PC-3 (cell line): ENCODE results near the gene CCDC192. TPM values are rescaled to one million over a fixed set of nuclear protein-coding genes. Genes with fewer than 3 reads are reported as not detected.

ENCODE experiments used
- ATAC-seq: fragments of 200-7000 bp; cut with Tn5 transposase; 2 replicates; pipeline ENCODE4 v1.9.1; 2020; ENCODE audit warnings: mild to moderate bottlenecking, moderate library complexity
- BruUV-seq: library from RNA; stranded (reverse); fragments of 400-500 nt; replicated peaks from 2 replicates; lab custom pipeline; 2021; lab: Mats Ljungman, UMichigan
- CTCF ChIA-PET: fragments of 300-600 bp; sonication (Branson Sonifier 250); formaldehyde crosslinking; loops from one replicate; lab custom pipeline; 2022; ENCODE audit warnings: antibody characterized with exemption; lab: Charles Lee
- POLR2A ChIA-PET: fragments of 300-600 bp; sonication (Branson Sonifier 250); formaldehyde crosslinking; loops from one replicate; lab custom pipeline; 2022; ENCODE audit warnings: antibody characterized with exemption; ENCODE audit not compliant: unreplicated experiment; lab: Charles Lee
- DNase-seq: peaks from one replicate; pipeline ENCODE4 v3.0.0-alpha.2; 2015
- H2AFZ ChIP-seq: fragments of 300-600 bp; sonication (generic); 2 replicates; pipeline ENCODE4 v1.6.0; 2016; ENCODE audit warnings: antibody characterized with exemption, low read length
- H3F3A ChIP-seq: fragments of 300-600 bp; sonication (generic); one replicate; pipeline ENCODE4 v1.6.0; 2017; ENCODE audit warnings: antibody characterized with exemption, low read length, control low read depth, mild to moderate bottlenecking; ENCODE audit not compliant: unreplicated experiment
- H3K27ac ChIP-seq: fragments of 300-600 bp; sonication (generic); 2 replicates; pipeline ENCODE4 v1.5.1; 2016; ENCODE audit warnings: mild to moderate bottlenecking, low read length
- H3K27me3 ChIP-seq: fragments of 300-600 bp; sonication (generic); 2 replicates; pipeline ENCODE4 v1.6.1; 2016; ENCODE audit warnings: low read length, mixed read lengths
- H3K36me3 ChIP-seq: fragments of 300-600 bp; sonication (generic); 2 replicates; pipeline ENCODE4 v1.6.1; 2016; ENCODE audit warnings: low read depth, mixed run types, low read length, mixed read lengths
- H3K4me1 ChIP-seq: fragments of 300-600 bp; sonication (generic); 2 replicates; pipeline ENCODE4 v1.5.1; 2016; ENCODE audit warnings: low read length; ENCODE audit not compliant: insufficient read depth
- H3K4me2 ChIP-seq: fragments of 300-600 bp; sonication (generic); 2 replicates; pipeline ENCODE4 v1.6.0; 2016; ENCODE audit warnings: low read length
- H3K4me3 ChIP-seq: fragments of 300-600 bp; sonication (generic); 2 replicates; pipeline ENCODE4 v1.5.1; 2016; ENCODE audit warnings: mild to moderate bottlenecking, low read length, mixed read lengths
- H3K79me2 ChIP-seq: fragments of 300-600 bp; sonication (generic); 2 replicates; pipeline ENCODE4 v1.6.1; 2017; ENCODE audit warnings: low read length, mixed read lengths
- H3K9ac ChIP-seq: fragments of 300-600 bp; sonication (generic); 2 replicates; pipeline ENCODE4 v1.6.0; 2016; ENCODE audit warnings: mild to moderate bottlenecking, low read length
- H3K9me2 ChIP-seq: fragments of 300-600 bp; sonication (generic); replicated peaks from 2 replicates; pipeline ENCODE4 v1.6.1; 2016; ENCODE audit warnings: mixed run types, low read length, mixed read lengths
- H3K9me3 ChIP-seq: fragments of 300-600 bp; sonication (generic); 2 replicates; pipeline ENCODE4 v1.6.1; 2016; ENCODE audit warnings: low read length, mixed read lengths
- H4K20me1 ChIP-seq: fragments of 300-600 bp; sonication (generic); 2 replicates; pipeline ENCODE4 v1.6.1; 2016; ENCODE audit warnings: low read length, mixed read lengths
- CTCF ChIP-seq: fragments of 300-600 bp; sonication (generic); conservative IDR thresholded peaks from 2 replicates; pipeline ENCODE4 v1.5.1; 2017; ENCODE audit warnings: antibody characterized with exemption, low read depth, mild to moderate bottlenecking, low read length
- EZH2 ChIP-seq: fragments of 300-600 bp; sonication (generic); IDR thresholded peaks from one replicate; pipeline ENCODE4 v1.6.1; 2017; ENCODE audit warnings: antibody characterized with exemption, mild to moderate bottlenecking, low read length; ENCODE audit not compliant: unreplicated experiment
- EZH2phosphoT487 ChIP-seq: fragments of 300-600 bp; sonication (generic); IDR thresholded peaks from 2 replicates; pipeline ENCODE4 v1.6.1; 2018; ENCODE audit warnings: mild to moderate bottlenecking, antibody characterized with exemption, low read length, borderline replicate concordance
- intact Hi-C: fragments of 100-400 bp; cut with micrococcal nuclease; formaldehyde crosslinking; loops from 2 replicates; pipeline ENCODE4 v1.9.0; 2023
- total RNA-seq: library from RNA; depleted of rRNA; stranded (reverse); fragments of >200 nt; gene quantifications from 2 replicates; pipeline ENCODE4 v1.2.3, GENCODE V29; 2014

CCDC192 gene
- total RNA-seq, 1 experiment from 2014 or later = not detected

GRCh38 chr5:127660047-127660733 lies 43.0 kb upstream of the CCDC192 start:
- BruUV-seq = no TSS peak
- Histone ChIP-seq H3K27ac (no peak overlapping the region), H4K20me1 (no peaks in the 10 kb centered on the region), H2AFZ (no peak overlapping the region), H3K79me2 (no peaks in the 10 kb centered on the region), H3K36me3 (no peaks in the 10 kb centered on the region), H3K4me2 (no peak overlapping the region), H3K4me3 (no peak overlapping the region), H3F3A (no peaks in the 10 kb centered on the region), H3K27me3 (peaks cover 93% of the 10 kb centered on the region), H3K4me1 (no peaks in the 10 kb centered on the region), H3K9me2 (no peaks in the 10 kb centered on the region), H3K9me3 (no peaks in the 10 kb centered on the region), H3K9ac (no peak overlapping the region)
- intact Hi-C loops = no loop called here
- no peak for TF ChIP-seq EZH2phosphoT487
- TF ChIP-seq CTCF = no peak
- TF ChIP-seq EZH2 = no peak
- ATAC-seq (no peak), DNase-seq (no peak)
- ChIA-PET POLR2A (no interaction called here), CTCF (no interaction called here)

- no peak overlapping the region for H3K27ac ChIP-seq
- no peak overlapping the region for H2AFZ ChIP-seq
- intact Hi-C loops = no loop called here
- H3K9me3 ChIP-seq = no peaks in the 10 kb centered on the region
- H3K4me1 ChIP-seq = no peaks in the 10 kb centered on the region
- no peak overlapping the region for H3K4me2 ChIP-seq
- no peaks in the 10 kb centered on the region for H3K79me2 ChIP-seq
- no TSS peak for BruUV-seq
- ChIA-PET POLR2A (no interaction called here), CTCF (no interaction called here)
- H3K36me3 ChIP-seq = no peaks in the 10 kb centered on the region
- no peak overlapping the region for H3K4me3 ChIP-seq
- H3K9me2 ChIP-seq = no peaks in the 10 kb centered on the region
- no peak for DNase-seq
- H3F3A ChIP-seq = no peaks in the 10 kb centered on the region
- peaks cover 80% of the 10 kb centered on the region for H3K27me3 ChIP-seq
- H4K20me1 ChIP-seq = no peaks in the 10 kb centered on the region
- TF ChIP-seq EZH2phosphoT487 = no peak
- no peak for TF ChIP-seq CTCF
- TF ChIP-seq EZH2 = no peak
- H3K9ac ChIP-seq = no peak overlapping the region
- no peak for ATAC-seq
These were observed 39.1 kb upstream of the CCDC192 start for GRCh38 chr5:127664093-127664492.

DNA sequence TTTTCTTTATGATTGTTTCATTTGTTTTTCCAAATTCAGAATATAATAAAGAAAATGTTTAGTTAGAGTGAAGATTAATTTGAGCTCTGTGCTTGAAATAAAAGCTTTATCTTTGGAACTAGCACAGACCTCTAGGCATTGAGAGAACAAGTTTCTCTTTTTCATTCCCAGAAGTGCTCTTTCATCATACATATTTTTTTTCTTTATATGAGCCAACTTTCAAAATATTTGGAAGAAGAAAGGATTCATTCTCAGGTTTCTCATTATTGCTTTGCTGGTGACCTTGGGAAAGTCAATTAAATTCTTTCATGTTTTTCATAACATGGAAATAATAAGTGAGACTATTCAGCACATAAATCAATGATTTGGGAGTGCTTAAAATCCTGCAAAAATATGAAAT lies 37.5 kb upstream of the CCDC192 start:
- Histone ChIP-seq H3K79me2 (no peaks in the 10 kb centered on the region), H3K27me3 (peaks cover 78% of the 10 kb centered on the region), H3K9me3 (no peaks in the 10 kb centered on the region), H3K4me2 (no peak overlapping the region), H3F3A (no peaks in the 10 kb centered on the region), H3K9ac (no peak overlapping the region), H3K27ac (no peak overlapping the region), H3K4me3 (no peak overlapping the region), H4K20me1 (no peaks in the 10 kb centered on the region), H3K4me1 (no peaks in the 10 kb centered on the region), H3K9me2 (no peaks in the 10 kb centered on the region), H3K36me3 (no peaks in the 10 kb centered on the region), H2AFZ (no peak overlapping the region)
- intact Hi-C loops = no loop called here
- TF ChIP-seq EZH2phosphoT487 (no peak), EZH2 (no peak), CTCF (no peak)
- BruUV-seq = no TSS peak
- DNase-seq (no peak), ATAC-seq (no peak)
- ChIA-PET POLR2A (interaction anchor here (0.6 kb wide), 1 partner anchor 429 kb away, joined by 3 read pairs; no protein-coding TSS in a partner anchor), CTCF (no interaction called here)
